NT2/D1 (cell line): Measurements from ENCODE around the gene BAD.
"Not testable (repeated sequence)": the region's sequence is repeated elsewhere in the genome, so short reads cannot be mapped to it uniquely, and the experiment has no call there.

Experiments used
- DNase-seq: peaks from one replicate; pipeline ENCODE4 v3.0.0-alpha.2; 2011; ENCODE audit warnings: low read depth, low spot score
- H3K27me3 ChIP-seq: 2 replicates; pipeline ENCODE4 v1.6.0; 2011; ENCODE audit warnings: mild to moderate bottlenecking; ENCODE audit not compliant: insufficient read length, insufficient read depth
- H3K36me3 ChIP-seq: 2 replicates; pipeline ENCODE4 v1.6.1; 2011; ENCODE audit warnings: mild to moderate bottlenecking, low read length, mixed read lengths; ENCODE audit not compliant: insufficient read depth, insufficient read length
- H3K4me1 ChIP-seq: 2 replicates; pipeline ENCODE4 v1.5.1; 2011; ENCODE audit not compliant: insufficient read depth, insufficient read length
- H3K4me3 ChIP-seq: 2 replicates; pipeline ENCODE4 v1.5.1; 2011; ENCODE audit warnings: low read depth; ENCODE audit not compliant: insufficient read length
- H3K9ac ChIP-seq: 2 replicates; pipeline ENCODE4 v1.6.0; 2011; ENCODE audit warnings: low read depth; ENCODE audit not compliant: insufficient read length
- H3K9me3 ChIP-seq: 2 replicates; pipeline ENCODE4 v1.5.1; 2011; ENCODE audit warnings: mild to moderate bottlenecking, low read length; ENCODE audit not compliant: insufficient read depth
- SUZ12 ChIP-seq: IDR thresholded peaks from 2 replicates; pipeline ENCODE4 v1.6.1; 2011; ENCODE audit not compliant: insufficient read length, insufficient read depth; ENCODE audit errors: extremely low read depth
- YY1 ChIP-seq: IDR thresholded peaks from 2 replicates; pipeline ENCODE4 v1.6.1; 2011; ENCODE audit not compliant: insufficient read length, insufficient read depth
- ZNF274 ChIP-seq: IDR thresholded peaks from 2 replicates; pipeline ENCODE4 v1.6.1; 2011; ENCODE audit warnings: mild to moderate bottlenecking, low read depth, low read length

The BAD gene

DNA sequence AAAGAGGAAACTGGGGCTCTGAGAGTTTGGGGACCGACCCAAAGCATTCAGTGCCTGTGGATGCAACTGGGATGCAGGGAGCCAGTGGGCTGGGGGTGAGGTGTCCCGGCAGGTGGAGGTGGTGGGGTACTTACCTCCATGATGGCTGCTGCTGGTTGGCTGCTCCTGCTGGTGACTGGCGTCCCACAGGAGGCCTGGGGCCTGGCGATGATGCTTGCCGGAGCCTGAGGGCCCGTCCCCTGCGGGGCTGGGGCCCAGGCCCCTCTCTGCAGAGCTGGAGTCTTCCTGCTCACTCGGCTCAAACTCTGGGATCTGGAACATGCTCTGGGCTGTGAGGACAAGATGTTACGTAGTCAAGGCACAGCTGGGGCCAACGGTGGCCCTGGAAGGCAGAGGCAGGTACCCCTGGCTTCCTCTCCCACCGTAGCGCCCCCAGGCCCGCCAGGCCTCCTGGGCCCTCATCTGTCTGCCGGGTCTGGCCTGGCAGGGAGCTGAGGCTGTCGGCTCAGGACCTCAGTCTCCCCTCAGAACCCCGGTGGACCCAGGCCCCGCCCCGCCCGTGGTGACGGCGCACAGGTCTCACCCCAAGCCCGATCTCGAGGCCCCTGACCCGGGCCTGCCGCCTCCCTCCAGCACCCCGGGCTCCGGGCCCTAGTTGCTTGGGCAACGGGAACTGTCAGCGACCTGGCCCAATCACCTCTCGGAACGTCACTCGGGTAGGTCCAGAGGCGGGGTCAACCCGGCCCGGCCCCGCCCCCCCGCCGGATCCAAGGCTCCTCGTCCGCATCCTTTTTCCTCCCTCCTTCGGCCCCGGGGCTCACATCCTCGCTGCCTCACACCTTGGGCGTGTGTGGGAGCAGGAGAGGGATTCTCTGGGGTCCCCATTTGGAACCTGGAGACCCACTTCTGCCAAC is at the start of gene BAD:
Gene BAD (minus strand): TSS at position 618 of the 914 bp plus-strand sequence. CDS start 297 bp downstream, at position 321.
- H3K4me1 ChIP-seq, result peaks cover 2% of the 10 kb centered on the region
- H3K9ac ChIP-seq, result peak within 1 kb of the TSS; percentile 94
- peaks cover 21% of the 10 kb centered on the region for H3K36me3 ChIP-seq
- DNase-seq, result peak; percentile 92
- TF ChIP-seq YY1, result no peak
- TF ChIP-seq ZNF274, result no peak
- no peak for TF ChIP-seq SUZ12
- H3K9me3 ChIP-seq, result no peaks in the 10 kb centered on the region
- peak within 1 kb of the TSS; percentile 75 for H3K4me3 ChIP-seq
- H3K27me3 ChIP-seq, result peaks cover 3% of the 10 kb centered on the region

DNA sequence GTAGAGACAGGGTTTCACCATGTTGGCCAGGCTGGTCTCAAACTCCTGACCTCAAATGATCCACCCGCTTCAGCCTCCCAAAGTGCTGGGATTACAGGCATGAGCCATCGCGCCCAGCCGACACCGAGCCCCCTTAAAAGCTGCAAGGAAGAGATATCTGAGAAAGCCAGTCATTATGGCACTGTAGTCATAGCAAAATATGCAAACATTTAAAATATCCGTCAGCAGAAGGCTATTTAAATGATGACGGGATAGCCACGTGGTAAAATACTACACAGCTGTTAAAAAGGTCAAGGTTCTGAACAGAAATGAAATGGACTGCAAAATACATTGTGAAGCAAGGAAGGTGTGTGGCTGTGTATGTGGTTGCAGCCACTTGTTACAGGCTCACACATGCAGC is 49.1 kb upstream of the BAD start:
- no peaks in the 10 kb centered on the region for H3K9me3 ChIP-seq
- no peaks in the 10 kb centered on the region for H3K27me3 ChIP-seq
- H3K9ac ChIP-seq, result no peak overlapping the region
- no peak for DNase-seq
- TF ChIP-seq YY1 (no peak), ZNF274 (no peak), SUZ12 (no peak)
- no peak overlapping the region for H3K4me3 ChIP-seq
- H3K36me3 ChIP-seq, result no peaks in the 10 kb centered on the region
- H3K4me1 ChIP-seq, result peaks cover 8% of the 10 kb centered on the region

DNA sequence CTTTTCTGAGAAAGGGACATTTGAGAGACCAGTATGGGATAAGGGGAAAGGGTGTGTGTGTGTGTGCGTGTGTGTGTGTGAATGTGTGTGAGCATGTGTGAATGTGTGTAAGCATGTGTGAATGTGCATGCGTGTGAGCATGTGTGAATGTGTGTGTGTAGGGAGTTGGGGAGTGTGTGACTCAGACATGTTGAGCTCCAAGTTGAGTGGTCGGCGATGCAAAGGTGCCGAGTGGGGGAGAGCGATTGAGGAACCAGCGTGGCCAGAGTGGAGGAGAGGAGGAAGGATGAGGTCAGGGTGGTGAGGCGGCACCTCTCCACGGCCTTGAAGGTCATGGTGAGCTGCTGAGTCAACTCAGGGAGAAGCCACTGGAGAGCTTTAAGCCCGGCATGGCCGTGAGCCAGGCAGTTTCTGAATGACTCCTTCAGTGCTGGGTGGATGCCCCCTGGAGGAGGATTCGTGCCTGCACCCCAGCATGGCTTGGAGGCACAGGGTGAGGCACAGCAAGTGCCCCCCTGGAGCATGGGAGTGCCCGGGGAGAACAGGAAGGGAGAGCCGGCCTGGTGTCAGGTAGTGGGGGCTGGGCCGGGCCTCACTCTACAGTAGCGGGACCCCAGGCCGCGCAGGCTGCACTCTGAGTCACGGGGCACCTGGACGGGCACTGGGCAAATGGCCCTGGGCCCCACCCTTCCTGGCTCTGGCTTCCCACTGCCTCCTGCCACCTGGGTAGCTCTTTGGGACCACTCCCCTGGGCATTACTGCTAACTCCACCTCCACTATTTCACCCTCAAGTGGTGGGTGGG is 47.3 kb upstream of the BAD start:
- H3K36me3 ChIP-seq, result no peaks in the 10 kb centered on the region
- no peaks in the 10 kb centered on the region for H3K27me3 ChIP-seq
- H3K9me3 ChIP-seq, result no peaks in the 10 kb centered on the region
- TF ChIP-seq YY1, result no peak
- TF ChIP-seq SUZ12, result no peak
- no peak for TF ChIP-seq ZNF274
- DNase-seq, result no peak
- H3K9ac ChIP-seq, result peak overlapping the region; percentile 0
- H3K4me3 ChIP-seq, result no peak overlapping the region
- peaks cover 8% of the 10 kb centered on the region for H3K4me1 ChIP-seq

DNA sequence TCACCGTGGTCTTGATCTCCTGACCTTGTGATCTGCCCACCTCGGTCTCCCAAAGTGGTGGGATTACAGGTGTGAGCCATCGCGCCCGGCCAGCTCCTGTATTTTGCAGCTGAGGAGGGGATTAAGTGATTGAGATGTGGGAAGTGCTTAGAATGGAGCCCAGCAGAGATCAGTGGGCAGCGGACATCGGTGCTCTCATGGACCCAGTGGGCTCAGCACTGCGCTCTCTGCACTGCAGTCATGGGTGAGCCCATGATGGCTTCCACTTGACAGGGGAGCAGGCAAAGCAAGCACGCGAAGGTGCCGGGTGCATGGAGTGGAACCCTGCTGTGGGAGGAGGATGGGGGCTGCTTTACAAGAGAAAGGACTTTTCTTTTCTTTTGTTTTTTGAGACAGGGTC is 46.4 kb upstream of the BAD start:
- DNase-seq, result no peak
- Histone ChIP-seq H3K9ac (peak overlapping the region; percentile 16), H3K4me3 (no peak overlapping the region), H3K36me3 (no peaks in the 10 kb centered on the region), H3K27me3 (no peaks in the 10 kb centered on the region), H3K4me1 (peaks cover 8% of the 10 kb centered on the region), H3K9me3 (no peaks in the 10 kb centered on the region)
- TF ChIP-seq YY1 (no peak), ZNF274 (no peak), SUZ12 (no peak)

DNA sequence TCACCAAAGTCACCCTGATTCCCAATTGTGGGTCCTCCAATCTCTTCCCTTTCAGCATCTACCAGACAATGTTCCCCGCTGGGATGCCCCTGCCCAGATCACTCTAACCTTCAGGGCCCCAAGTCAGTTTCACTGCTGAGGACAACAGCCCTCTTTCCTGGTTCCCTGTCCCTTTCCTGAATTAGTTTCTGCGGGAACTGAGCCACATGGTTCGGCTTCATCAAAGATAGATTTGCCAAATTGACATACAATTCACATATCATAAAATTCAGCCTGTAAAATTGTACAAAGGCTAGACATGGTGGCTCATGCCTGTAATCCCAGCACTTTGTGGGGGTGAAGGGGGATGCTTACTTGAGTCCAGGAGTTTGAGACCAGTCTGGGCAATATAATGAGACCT is 43.5 kb upstream of the BAD start:
- H3K9me3 ChIP-seq, result no peaks in the 10 kb centered on the region
- no peak for DNase-seq
- no peak for TF ChIP-seq YY1
- no peak for TF ChIP-seq ZNF274
- no peak for TF ChIP-seq SUZ12
- no peaks in the 10 kb centered on the region for H3K27me3 ChIP-seq
- peaks cover 24% of the 10 kb centered on the region for H3K4me1 ChIP-seq
- peaks cover 8% of the 10 kb centered on the region for H3K36me3 ChIP-seq
- no peak overlapping the region for H3K9ac ChIP-seq
- no peak overlapping the region for H3K4me3 ChIP-seq

DNA sequence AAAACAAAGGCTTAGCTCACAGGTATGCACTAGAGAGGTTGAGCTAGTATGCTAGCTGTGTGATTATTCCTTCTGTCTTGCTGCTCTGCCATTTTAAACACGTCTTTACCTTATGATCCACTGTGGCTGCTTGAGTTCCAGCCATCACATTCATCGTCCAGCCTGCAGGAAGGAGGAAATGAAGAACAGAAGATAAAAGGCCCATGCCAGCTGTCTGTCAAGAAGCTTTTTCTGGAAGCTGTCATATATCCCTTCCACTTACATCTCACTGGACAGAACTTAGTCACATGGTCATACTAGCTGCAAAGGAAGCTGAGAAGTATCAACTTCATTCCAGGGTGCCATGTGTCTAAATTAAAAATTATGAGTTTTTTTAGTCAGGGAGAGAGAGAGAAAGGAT is 42.9 kb upstream of the BAD start:
- Histone ChIP-seq H3K4me3 (no peak overlapping the region), H3K36me3 (peaks cover 14% of the 10 kb centered on the region), H3K4me1 (peaks cover 30% of the 10 kb centered on the region), H3K27me3 (no peaks in the 10 kb centered on the region), H3K9ac (no peak overlapping the region), H3K9me3 (no peaks in the 10 kb centered on the region)
- no peak for DNase-seq
- no peak for TF ChIP-seq YY1
- no peak for TF ChIP-seq SUZ12
- TF ChIP-seq ZNF274, result no peak

DNA sequence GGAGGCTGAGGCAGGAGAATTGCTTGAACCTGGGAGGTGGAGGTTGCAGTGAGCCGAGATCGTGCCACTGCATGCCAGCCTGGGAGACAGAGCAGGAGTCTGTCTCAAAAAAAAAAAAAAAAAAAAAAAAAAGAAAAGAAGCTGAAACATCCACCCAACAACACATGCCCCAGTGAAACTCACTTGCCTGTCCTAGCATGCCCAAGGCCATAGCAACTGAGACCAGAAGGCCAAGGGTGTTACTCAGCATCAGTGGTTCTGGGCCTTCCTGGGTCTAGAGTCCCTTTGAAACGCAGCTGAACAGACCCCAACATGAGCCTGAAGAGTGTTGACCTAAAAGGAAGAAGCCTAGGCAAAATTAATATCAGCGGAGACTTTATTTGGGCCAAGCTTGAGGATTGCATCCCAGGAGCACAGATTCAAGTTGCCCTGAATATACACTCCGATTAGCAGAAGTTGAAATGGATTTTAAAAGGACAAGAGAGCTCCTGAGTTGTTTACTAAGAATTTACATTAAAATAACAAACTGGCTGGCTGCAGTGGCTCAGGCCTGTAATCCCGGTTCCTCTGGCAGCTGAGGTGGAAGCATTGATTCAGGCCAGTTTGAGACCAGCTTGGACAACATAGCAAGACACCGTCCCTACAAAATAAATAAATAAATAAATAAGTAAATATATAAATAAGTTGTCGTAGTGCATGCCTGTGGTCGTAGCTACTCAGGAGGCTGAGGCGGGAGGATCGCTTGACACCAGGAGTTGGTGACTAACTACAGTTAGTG is 40.4 kb upstream of the BAD start:
- peaks cover 34% of the 10 kb centered on the region for H3K36me3 ChIP-seq
- TF ChIP-seq ZNF274, result no peak
- no peak for TF ChIP-seq SUZ12
- no peak for TF ChIP-seq YY1
- H3K4me1 ChIP-seq, result peaks cover 28% of the 10 kb centered on the region
- no peak overlapping the region for H3K4me3 ChIP-seq
- no peak for DNase-seq
- no peaks in the 10 kb centered on the region for H3K9me3 ChIP-seq
- peak overlapping the region; percentile 33 for H3K9ac ChIP-seq
- no peaks in the 10 kb centered on the region for H3K27me3 ChIP-seq

DNA sequence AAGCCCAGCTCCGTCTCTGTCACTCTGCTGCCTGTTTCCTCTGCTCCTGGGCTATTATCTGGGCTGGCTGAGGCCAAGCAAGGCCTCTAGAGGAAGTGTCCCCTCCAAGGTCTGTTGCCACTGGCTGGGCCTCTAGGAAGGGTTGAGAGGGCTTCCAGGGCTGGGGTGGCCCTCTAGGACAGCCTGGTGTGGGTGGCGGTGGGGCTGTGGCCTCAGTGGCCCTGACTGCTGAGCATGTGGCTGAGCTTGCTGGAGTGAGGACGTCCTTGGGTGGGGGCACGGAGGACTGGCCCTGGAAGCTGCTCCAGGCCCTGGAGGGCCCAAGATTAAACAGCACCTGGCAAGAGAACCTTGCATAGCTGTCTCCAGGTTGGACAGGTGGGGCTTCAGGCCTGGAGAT is 39.5 kb upstream of the BAD start:
- Histone ChIP-seq H3K36me3 (peaks cover 43% of the 10 kb centered on the region), H3K4me1 (peaks cover 34% of the 10 kb centered on the region), H3K9ac (peak overlapping the region; percentile 42)
- not testable (repeated sequence) for H3K9me3 ChIP-seq, DNase-seq, H3K4me3 ChIP-seq, H3K27me3 ChIP-seq
